Epithelial cell of proximal tubule (primary cell): ENCODE results near the gene ZNF777. TPM values are rescaled to one million over a fixed set of nuclear protein-coding genes. Genes with fewer than 3 reads are reported as not detected.
A peak's percentile ranks its signal among the peaks of the same experiment; 100 is the strongest.

Source experiments
- DNase-seq: peaks from one replicate; pipeline ENCODE4 v3.0.0-alpha.2; 2011; ENCODE audit warnings: low read depth
- H3K4me3 ChIP-seq: 2 replicates; pipeline ENCODE4 v1.5.1; 2011; ENCODE audit warnings: low read depth, mild to moderate bottlenecking, low read length
- total RNA-seq: library from RNA; depleted of rRNA; stranded (reverse); fragments of >200 nt; gene quantifications from 2 replicates; pipeline ENCODE4 v1.2.3, GENCODE V29; 2015
- TF ChIP-seq, protein P1 (sequence below): conservative IDR thresholded peaks from 2 replicates; pipeline ENCODE4 v1.5.1; 2012; ENCODE audit warnings: low read depth, mild to moderate bottlenecking, low read length

The ZNF777 gene
- total RNA-seq, 1 donor from 2014 or later = 9.1 TPM

GRCh38 chr7:149467321-149467859 lies 6.5 kb upstream of the ZNF777 start:
- TF ChIP-seq, protein P1, sequence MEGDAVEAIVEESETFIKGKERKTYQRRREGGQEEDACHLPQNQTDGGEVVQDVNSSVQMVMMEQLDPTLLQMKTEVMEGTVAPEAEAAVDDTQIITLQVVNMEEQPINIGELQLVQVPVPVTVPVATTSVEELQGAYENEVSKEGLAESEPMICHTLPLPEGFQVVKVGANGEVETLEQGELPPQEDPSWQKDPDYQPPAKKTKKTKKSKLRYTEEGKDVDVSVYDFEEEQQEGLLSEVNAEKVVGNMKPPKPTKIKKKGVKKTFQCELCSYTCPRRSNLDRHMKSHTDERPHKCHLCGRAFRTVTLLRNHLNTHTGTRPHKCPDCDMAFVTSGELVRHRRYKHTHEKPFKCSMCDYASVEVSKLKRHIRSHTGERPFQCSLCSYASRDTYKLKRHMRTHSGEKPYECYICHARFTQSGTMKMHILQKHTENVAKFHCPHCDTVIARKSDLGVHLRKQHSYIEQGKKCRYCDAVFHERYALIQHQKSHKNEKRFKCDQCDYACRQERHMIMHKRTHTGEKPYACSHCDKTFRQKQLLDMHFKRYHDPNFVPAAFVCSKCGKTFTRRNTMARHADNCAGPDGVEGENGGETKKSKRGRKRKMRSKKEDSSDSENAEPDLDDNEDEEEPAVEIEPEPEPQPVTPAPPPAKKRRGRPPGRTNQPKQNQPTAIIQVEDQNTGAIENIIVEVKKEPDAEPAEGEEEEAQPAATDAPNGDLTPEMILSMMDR = no peak
- no peak for DNase-seq
- H3K4me3 ChIP-seq = no peak overlapping the region

- TF ChIP-seq, protein P1 = no peak
- H3K4me3 ChIP-seq = no peak overlapping the region
- DNase-seq = no peak
Measured at GRCh38 chr7:149466364-149466763, 5.5 kb upstream of the ZNF777 start.

GRCh38 chr7:149463500-149464161 lies 2.8 kb upstream of the ZNF777 start:
- TF ChIP-seq, protein P1 = no peak
- DNase-seq = no peak
- H3K4me3 ChIP-seq = no peak overlapping the region

DNA sequence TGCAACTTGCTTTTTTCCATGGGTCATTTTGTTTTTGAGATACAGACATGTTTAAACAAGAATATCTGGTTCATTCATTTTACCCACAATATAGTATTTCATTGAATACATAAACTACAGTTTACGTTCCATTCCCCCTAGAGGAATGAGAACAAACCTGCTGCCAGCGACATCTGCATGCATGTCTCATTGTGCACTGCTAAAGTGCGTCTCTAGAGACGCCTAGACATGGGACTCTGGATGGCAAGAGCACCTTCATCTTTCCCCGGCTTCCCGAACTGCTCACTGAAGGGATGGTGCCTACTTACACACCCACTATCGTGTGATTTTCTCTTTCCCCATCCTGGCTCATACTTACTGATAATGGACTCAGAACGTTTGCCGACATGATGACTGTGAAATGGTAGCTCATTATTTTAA lies 1.2 kb upstream of the ZNF777 start:
- no peak overlapping the region for H3K4me3 ChIP-seq
- DNase-seq = no peak
- TF ChIP-seq, protein P1 = no peak

GRCh38 chr7:149459540-149460452 lies 1.1 kb downstream of the ZNF777 start:
- peak overlapping the region; percentile 84 for H3K4me3 ChIP-seq
- no peak for DNase-seq
- TF ChIP-seq, protein P1 = no peak

DNA sequence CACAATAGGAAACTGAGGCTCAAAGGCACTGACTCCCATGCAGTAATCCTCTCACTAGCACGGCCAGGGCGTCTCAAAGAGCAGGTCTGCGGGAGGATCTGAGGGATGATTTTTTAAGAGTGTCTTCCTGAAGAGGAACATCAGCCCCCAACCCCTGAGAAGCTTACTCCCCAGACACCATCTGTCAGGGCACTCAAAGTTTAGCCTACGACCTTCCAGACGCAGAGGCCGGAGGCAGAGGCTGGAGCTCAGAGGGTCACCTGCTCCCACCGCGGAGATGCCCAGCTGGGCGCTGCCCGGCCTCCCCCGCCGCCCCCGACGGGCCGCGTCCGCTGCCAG lies 1.7 kb downstream of the ZNF777 start:
- DNase-seq = no peak
- peak overlapping the region; percentile 69 for H3K4me3 ChIP-seq
- TF ChIP-seq, protein P1 = no peak
